KBM-7 (cell line): ENCODE results near the gene ZDHHC14.

Experiments
- DNase-seq: peaks from one replicate; pipeline ENCODE4 v3.0.0-alpha.2; 2015
- in situ Hi-C: fragments of 300-500 bp; cut with MboI; formaldehyde crosslinking; loops from 2 replicates; pipeline ENCODE4 v1.14.3; 2020; ENCODE audit warnings: low sequenced_read_pairs, low pct_unique_long_range_greater_than_20kb, mixed read lengths

The ZDHHC14 gene

GRCh38 chr6:157658301-157658700 is 277.3 kb downstream of the ZDHHC14 start:
- DNase-seq: no peak
- in situ Hi-C loops: no loop called here

- peak; percentile 77 for DNase-seq
- in situ Hi-C loops: no loop called here
Measured at GRCh38 chr6:157659536-157660271, 278.7 kb downstream of the ZDHHC14 start.

- in situ Hi-C loops: no loop called here
- DNase-seq: no peak
Measured at GRCh38 chr6:157660414-157660813, 279.4 kb downstream of the ZDHHC14 start.

- in situ Hi-C loops: no loop called here
- no peak for DNase-seq
Measured at GRCh38 chr6:157661652-157662051, 280.7 kb downstream of the ZDHHC14 start.

GRCh38 chr6:157663261-157663660 is 282.3 kb downstream of the ZDHHC14 start:
- in situ Hi-C loops: no loop called here
- DNase-seq: no peak

GRCh38 chr6:157665180-157665579 is 284.2 kb downstream of the ZDHHC14 start:
- in situ Hi-C loops: no loop called here
- no peak for DNase-seq

GRCh38 chr6:157666729-157667128 is 285.7 kb downstream of the ZDHHC14 start:
- in situ Hi-C loops: no loop called here
- DNase-seq: no peak

DNA sequence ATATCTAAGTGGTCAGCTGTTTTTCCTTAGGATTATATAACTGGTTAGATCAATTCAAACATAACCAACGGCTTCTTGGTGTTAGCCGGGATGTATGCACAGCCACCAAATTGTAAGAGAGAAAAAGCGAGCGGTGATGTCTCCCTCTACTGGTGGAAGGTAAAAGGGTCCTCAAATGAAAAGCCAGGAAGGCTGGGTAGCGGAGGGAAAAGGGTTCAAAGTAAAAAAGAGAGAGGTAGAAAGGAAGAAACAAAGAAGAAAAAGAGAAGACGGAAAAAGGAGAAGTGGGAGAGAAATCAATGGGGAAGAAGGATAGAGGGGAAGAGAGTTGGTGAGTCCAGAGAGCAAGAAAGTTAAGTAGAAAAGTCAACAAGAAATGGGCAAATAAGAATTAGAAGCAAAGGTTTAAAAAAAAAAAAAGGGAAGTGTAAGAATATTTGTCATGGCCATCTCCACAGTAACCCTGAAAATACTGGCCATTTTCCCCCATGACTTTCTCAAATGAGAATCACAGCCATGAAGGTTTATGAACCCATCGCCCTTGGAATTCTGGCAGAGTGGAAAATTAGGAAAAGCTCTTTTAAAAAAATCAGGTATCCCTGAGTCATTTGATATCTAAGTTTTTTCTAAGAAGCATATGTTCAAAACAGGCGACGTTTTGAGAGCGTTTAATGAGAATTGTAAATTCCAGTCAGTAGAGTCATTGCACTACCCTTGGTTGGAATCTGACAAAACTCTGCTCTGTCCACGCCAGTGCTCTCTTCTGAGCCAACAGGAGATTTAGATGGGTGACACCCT is 286.4 kb downstream of the ZDHHC14 start:
- peak; percentile 91 for DNase-seq
- in situ Hi-C loops: no loop called here

DNA sequence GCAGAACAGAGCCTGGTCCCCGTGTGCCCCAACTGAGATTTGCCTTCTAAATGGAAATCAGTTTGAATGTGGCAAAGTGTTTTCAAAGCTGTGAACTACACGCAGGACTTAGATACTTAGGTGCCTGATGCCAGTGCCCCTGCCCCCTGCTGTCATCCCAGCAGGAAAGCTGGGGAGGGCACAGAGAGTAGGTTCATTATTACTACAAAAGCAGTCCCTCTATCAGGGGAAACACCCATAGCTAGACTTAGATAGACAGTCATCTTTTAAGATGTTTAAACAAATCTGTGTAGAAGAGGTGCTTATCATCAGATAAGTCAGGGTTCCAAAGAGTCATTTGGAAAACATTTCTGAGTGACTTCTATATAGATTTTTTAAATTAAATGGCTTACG is 287.0 kb downstream of the ZDHHC14 start:
- in situ Hi-C loops: no loop called here
- no peak for DNase-seq

GRCh38 chr6:157668713-157669112 is 287.7 kb downstream of the ZDHHC14 start:
- no peak for DNase-seq
- in situ Hi-C loops: no loop called here

DNA sequence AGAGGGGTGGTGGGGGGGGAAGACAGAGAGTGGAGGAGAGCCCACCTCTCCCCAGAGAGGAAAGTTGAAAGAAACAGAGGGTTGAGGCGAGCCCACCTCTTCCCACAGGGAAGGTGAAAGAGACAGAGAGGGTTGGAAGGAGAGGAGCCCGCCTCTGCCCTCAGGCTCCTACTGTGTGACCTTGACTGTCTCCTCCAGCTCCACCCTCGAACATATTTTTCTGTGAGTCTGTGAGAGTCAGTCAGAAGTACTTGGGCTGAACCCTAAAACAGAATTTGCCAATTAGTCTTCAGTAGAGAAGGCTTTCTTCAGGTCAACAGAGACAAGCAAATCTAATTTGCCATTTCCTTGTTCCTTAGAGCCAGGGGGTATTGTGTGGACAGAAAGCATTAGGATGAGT is 288.3 kb downstream of the ZDHHC14 start:
- in situ Hi-C loops: no loop called here
- no peak for DNase-seq

GRCh38 chr6:157669747-157670216 is 288.8 kb downstream of the ZDHHC14 start:
- in situ Hi-C loops: no loop called here
- DNase-seq: peak; percentile 69

DNA sequence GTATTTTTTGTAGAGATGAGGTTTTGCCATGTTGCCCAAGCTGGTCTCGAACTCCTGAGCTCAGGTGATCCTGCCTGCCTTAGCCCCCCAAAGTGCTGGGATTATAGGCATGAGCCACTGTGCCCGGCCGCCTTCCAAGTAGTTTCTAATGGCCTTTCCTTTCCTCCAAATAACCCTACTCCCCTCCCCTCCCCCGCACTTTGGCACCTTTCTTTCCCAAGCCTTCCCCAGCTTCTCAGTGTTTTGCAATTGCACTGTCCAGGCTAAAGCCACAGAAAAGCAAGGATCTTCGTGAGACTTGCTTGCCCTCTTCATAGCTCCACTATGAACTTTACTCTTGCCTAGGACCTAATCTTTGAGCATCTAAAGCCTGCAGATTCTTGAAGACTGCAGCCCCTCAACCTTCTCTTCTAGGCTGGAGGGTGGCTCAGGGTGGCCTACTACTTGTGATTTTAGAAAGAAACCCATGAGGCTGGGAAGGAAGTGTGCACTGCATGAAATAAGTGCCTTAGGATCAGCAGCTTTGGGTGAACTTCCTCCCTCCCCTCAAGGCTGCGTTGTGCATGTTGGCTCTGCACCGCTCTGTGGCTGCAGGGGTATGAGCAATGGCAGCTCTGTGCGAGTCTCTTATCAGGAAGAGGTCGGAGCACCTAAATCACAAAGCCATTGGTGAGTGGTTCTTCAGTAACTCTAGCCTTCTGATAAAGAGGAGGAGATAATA is 289.6 kb downstream of the ZDHHC14 start:
- DNase-seq: peak; percentile 37
- in situ Hi-C loops: no loop called here

DNA sequence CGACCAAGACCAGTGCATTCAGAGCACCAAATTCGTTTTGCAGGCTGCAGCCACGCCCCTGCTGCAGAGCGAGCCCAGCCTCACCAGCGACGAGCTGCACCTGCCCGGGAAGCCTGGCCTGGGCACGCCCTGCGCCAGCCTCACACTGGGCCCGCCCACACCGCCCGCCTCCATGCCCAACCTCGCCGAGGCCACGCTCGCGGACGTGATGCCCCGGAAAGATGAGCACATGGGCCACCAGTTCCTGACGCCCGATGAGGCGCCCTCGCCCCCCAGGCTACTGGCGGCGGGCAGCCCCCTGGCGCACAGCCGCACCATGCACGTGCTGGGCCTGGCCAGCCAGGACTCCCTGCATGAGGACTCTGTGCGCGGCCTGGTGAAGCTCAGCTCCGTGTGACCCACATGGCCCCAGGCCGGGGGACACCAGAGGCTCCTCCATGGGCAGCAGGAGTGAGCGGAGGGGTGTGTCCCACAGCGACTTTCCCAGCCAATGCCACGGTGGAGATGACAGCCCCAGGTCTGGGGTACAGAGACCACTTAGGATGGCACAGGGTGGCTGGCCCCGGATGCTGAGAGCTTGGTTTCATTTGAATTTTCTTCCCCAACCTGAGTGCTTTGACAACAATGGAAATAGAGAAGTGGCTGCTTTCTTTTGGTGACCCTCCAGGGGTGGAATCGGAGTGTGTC is 291.9 kb downstream of the ZDHHC14 start:
- DNase-seq: no peak
- in situ Hi-C loops: no loop called here

GRCh38 chr6:157673596-157673995 is 292.6 kb downstream of the ZDHHC14 start:
- in situ Hi-C loops: no loop called here

DNA sequence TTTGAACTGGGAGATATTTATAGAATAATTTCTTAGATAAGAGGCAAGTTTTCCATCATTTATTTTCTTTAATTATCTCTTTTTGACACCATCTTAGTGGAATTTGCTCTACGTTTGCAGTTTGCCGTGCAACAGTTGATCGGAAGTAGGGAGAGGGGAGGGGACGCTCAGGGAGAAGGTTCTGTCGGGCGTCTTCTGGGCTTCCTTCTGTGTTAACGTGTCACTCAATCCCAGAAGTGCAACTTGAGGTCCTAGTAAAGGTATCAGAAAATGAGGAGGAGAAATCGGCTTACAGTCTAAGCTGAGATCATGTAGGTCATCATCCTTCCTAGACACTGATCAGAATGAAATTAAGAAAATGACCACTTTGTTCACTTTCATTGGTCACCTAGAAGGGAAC is 293.1 kb downstream of the ZDHHC14 start:
- in situ Hi-C loops: no loop called here
- no peak for DNase-seq

More at GRCh38 chr6:157673596-157673995, 292.6 kb downstream of the ZDHHC14 start:
- no peak for DNase-seq

- in situ Hi-C loops: no loop called here
- DNase-seq: no peak
Measured at GRCh38 chr6:157675831-157676230, 294.8 kb downstream of the ZDHHC14 start.

GRCh38 chr6:157676241-157676640 is 295.3 kb downstream of the ZDHHC14 start:
- in situ Hi-C loops: no loop called here
- DNase-seq: no peak

- no peak for DNase-seq
- in situ Hi-C loops: no loop called here
Measured at GRCh38 chr6:157677235-157677634, 296.2 kb downstream of the ZDHHC14 start.
